ENCODE measurements around the gene TRIP12.
"Not testable (repeated sequence)": the region's sequence is repeated elsewhere in the genome, so short reads cannot be mapped to it uniquely, and the experiment has no call there.

The TRIP12 gene

GRCh38 chr2:229768235-229768634 is 153.6 kb downstream of the TRIP12 start:
- no peak for DNase-seq (ENCODE audit: low spot score)

DNA sequence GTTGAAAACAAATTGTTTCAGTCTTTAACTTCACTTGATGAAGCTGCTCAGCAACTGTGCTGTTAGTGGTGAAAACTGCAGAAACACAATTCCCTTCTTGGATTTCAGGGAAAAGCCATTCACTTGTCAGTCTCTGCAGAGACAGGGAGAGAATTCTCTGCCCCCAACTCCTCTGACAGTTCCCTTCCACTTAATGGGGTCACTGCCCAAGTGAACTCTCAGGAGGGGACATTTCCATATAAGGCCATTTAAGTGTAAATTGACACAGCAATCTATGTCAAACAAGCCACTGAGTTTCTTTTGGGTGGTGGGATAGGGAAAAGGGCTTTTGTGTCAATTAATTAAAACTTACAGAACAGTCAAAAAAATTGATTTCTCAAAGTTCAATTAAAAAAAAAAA is 156.1 kb downstream of the TRIP12 start:
- peak; percentile 34 for DNase-seq (ENCODE audit: low spot score)

DNA sequence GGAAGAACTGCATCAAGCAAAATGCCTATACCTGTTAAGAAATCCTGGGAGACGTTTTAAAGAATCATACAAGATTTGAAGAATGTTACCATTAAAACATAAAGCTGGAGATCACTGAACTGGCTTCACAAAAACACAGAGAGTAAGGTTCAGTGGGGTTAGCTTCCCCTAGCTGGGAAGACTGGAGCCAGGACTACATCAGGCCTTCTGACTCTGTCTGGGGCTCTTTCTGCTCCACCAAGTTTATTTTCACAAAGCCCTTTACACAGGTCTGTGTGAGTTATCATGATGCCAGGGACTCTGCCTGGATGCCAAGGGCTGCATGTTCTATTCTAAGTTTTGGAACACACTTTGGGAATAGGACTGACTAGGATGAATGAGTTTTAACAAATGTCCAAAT is 160.1 kb downstream of the TRIP12 start:
- no peak for DNase-seq (ENCODE audit: low spot score)

- not testable (repeated sequence) for DNase-seq (ENCODE audit: low spot score)
Measured at GRCh38 chr2:229757462-229757861, 164.3 kb downstream of the TRIP12 start.

DNA sequence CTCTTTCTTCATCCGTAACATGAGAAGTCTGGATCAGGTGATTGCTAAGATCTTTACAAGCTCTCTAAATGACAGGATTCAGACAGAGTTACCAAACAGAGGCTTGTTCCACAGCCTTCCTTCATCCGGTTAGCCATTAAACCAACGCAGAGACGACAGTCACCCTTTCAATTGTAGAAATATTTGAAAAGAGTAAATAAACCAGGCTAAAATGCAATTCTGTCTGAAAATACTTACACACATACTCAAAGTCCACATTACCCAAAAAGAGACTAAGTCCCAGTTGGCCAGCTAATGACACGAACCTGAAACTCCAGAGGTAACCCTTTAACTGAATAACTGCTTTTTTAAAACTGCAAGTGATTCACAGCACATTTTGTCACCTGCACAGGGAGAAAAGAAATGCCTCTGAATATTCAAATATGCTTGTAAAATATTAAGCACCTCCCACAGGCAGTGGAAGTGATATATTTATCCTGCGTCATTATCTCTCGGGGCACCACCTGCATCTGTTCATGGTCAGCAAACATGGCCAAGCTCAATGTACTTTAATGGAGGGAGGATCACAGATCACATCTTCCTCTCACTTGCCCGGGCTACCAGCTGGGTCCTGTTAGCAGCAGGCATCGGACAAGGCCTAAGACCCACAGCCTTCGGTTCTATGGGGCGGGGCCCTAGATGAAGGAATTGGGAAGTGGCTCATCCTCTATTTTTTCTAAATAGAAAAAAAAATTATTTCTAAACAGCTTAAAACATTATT is 168.7 kb downstream of the TRIP12 start:
- no peak for DNase-seq (ENCODE audit: low spot score)

- DNase-seq (ENCODE audit: low spot score) = no peak
Measured at GRCh38 chr2:229749779-229750178, 172.0 kb downstream of the TRIP12 start.

GRCh38 chr2:229748950-229749349 is 172.9 kb downstream of the TRIP12 start:
- peak; percentile 22 for DNase-seq (ENCODE audit: low spot score)

DNA sequence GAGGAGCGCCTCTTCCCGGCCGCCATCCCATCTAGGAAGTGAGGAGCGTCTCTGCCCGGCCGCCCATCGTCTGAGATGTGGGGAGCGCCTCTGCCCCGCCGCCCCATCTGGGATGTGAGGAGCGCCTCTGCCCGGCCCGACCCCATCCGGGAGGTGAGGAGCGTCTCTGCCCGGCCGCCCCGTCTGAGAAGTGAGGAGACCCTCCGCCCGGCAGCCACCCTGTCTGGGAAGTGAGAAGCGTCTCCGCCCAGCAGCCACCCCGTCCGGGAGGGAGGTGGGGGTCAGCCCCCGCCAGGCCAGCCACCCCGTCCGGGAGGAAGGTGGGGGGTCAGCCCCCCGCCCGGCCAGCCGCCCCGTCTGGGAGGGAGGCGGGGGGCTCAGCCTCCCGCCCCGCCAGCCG is 179.1 kb downstream of the TRIP12 start:
- DNase-seq (ENCODE audit: low spot score) = not testable (repeated sequence)

DNA sequence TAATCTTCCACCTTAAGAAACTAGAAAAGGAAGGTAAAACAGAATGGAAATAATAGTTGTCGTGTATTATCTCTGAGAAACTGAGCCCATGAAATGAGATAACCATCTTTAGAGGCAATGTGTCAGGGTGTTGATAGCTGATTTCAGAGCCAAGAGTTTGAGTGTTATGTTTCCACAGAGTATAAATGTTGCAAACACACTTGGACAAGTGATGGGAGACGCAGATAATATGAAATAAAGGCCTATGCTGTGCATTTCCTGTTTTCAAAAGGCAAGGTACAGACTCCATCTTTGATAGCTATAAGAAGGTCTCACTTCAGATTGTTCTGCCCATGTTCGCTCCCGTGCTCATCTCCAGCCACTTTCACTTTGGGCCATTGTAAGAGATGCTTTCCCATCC is 181.5 kb downstream of the TRIP12 start:
- DNase-seq (ENCODE audit: low spot score) = no peak

DNA sequence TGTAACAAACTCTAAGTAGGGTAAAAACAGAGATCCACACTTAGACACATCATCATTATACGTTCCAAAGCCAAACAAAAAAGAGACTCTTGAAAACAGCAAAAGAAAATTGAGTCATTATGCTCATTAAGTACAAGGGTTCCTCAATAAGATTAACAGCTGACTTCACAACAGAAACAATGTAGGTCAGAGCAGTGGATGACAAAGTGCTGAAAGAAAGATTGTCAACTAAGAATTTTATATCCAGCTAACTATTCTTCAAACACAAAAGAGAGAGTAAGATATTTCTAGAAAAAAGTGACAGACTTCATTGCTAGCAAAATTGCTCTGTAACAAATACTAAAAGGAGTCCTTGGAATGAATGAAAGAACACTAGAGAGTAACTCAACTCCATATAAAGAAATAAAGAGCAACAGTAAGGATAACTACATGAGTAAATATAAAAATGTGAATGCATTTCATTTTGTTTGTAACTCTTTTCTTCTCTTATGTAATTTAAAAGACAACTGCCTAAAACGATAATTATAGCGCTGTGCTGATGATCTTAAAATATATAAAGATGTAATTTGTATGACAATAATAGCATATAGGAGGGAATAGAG is 183.7 kb downstream of the TRIP12 start:
- DNase-seq (ENCODE audit: low spot score) = no peak

DNA sequence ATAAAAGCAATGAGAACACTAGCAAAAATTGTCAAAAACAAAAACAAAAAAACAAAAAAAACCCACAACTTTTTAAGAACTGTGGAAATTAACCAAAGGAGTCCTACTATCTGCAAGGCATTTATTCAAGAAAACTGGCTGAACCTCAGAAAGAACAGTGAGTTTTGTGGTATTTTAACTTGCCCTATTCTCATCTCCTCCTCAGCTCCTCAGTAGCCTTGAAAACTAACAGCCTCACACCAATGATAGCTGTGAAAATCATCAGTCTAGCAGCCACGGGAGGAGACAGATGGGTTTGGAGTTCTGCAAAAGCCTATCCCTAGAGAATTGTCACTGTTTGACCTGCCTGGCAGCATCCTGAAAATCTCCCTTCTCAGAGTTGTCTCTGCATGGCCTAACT is 187.4 kb downstream of the TRIP12 start:
- DNase-seq (ENCODE audit: low spot score) = no peak

DNA sequence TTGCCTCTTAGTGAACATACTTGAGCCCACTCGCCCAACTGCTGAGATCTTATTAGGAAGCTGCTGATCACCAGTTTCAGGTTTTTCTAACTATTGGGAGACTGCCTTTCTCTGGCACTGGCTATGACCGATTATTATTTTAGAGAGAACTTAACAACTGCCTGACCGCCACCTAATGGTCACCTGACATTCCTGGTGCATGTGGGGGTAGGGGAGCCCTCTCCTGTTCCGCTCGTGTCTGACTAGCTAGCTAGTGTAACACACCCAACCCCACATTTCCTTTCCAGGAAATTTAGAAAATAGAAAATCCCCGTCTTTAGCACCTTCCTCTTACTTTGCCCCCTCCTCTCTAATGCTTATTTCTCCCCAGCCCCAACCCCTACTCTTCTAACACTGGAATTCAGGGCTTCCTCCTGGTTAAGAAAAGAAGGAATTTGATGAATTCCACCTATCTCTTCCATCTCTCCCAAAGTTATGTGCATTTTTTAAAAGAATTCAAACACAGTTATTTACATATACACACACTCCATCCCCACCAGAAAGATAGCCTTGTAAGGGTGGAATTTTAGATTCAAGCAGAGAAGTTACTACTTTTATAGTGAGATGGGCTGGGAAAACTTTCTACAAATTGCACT is 188.1 kb downstream of the TRIP12 start:
- DNase-seq (ENCODE audit: low spot score) = no peak

DNA sequence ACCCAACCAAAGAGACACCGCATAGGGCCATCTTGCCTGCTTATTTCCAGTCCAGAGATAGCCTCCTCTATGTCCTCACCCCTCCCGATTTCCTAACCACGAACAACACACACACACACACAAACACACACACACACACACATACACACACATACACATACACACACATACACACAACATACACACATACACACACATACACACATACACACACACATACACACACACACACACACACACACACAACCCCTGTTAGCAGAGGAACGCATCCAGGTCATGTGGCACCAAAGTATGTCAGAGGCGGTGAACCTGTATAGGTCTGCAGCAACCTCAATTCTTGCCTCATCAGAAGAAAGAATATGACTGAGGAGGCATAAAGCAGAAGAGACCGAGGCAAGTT is 188.9 kb downstream of the TRIP12 start:
- no peak for DNase-seq (ENCODE audit: low spot score)

DNA sequence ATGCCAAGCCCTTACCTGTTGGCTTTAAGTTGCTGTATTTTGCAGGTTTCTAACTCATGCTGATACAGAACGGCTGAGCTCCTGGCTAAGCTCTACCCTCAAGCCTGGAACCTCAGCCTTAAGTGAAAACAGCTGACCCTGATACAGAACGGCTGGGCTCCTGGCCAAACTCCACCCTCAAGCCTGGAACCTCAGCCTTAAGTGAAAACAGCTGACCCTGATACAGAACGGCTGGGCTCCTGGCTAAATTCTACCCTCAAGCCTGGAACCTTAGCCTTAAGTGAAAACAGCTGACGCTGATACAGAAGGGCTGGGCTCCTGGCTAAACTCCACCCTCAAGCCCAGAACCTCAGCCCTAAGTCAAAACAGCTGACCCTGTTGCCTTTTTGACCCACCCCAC is 189.9 kb downstream of the TRIP12 start:
- no peak for DNase-seq (ENCODE audit: low spot score)

DNA sequence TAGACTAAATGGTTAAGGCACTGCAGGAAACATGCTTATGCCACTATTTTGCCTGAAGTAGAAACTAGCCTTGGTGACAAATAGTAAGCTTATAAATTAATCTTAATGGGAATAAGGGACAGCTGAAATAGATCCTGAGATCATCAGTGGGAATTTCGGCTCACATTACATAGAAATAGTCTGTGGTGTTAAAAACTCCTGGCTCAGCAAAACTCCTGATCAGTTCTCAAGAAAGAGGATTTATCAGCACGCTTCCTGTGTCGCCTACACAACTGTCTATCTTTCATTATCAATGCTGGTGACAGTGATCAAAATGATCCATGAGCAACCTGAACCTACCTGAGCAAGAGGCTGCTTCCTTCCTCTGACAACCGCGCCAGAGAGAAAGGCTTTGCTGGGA is 190.4 kb downstream of the TRIP12 start:
- DNase-seq (ENCODE audit: low spot score) = no peak

DNA sequence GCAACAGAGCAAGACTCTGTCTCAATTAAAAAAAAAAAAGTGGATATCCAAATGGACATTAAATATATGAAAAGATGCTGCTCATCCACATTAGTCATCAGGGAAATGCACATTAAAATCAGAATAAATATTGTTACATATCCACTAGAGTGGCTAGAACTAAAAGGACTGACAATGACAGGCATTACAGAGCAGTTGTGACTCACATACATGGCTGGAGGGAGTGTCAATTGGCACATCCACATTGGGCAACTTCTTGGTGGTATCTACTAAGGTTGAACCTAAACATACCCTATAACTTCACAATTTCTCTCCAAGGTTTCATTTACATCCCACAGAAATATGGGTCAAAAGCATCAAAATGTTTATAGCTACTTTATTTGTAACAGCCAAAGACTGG is 193.4 kb downstream of the TRIP12 start:
- no peak for DNase-seq (ENCODE audit: low spot score)

DNA sequence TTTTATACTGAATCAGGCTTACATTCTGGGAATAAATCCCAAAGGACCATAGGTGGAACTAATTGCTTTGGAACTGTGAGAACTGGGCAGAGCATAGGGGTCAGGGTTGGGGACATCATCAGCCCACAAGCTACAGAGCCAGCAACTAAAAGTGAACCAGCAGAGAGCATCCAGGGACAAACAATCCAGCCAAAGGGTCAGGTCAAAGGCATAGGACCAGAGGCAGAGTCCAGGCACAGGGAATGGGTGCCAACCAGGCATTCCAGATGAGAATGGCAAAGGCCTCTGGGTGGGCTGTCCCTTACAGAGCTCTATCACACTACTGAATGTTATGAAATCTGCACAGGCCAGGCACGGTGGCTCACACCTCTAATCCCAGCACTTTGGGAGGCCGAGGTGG is 195.2 kb downstream of the TRIP12 start:
- DNase-seq (ENCODE audit: low spot score) = no peak

DNA sequence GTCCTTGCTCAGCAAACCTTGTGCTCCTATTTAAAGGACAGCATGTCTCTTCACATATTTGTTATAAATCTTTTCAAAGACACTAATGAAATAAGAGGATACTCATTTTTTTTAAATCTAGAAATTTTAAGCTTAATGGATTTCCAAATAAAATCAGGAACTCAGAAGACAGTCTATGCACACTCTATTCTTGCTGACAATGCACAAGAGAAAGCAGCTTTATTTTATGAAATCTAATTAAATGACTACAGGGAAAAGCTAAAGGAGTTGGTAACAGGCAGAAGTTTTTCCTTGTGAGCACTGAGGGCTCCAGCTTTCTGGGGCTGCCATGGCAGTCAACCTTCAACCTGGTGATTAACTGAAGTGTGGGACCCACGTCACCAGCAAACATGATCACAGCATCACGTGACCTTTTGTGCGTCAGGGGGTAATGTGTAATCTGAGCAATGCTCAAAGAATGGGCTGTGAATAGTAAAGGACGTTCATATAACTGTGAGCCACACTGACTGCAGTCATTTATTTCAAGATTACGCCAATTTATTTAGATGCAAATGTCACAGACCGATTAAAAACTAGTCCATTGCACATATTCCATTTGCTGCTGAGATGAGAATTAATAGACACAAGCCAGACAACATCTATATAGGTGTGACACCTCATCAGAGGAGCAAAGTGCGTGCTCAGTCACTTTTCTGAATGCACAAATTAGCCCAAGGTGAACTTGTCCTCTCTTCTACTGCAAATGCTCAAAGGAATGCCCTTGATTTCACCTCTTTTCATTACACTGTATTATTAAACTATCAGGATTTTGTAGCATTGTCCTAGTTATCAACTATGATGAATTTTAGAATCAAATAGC is 195.9 kb downstream of the TRIP12 start:
- no peak for DNase-seq (ENCODE audit: low spot score)

DNA sequence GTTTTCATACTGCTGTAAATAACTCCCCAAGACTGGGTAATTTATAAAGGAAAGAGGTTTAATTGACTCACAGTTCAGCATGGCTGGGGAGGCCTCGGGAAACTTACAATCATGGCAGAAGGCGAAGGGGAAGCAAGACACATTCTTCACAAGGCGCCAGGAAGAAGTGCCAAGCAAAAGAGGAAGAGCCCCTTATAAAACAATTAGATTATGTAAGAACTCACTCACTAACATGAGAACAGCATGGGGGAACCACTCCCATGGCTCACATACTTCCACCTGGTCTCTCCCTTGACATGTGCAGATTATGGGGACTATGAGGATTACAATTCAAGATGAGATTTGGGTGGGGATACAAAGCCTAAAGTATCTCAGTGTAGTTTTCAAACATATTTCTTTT is 198.6 kb downstream of the TRIP12 start:
- DNase-seq (ENCODE audit: low spot score) = not testable (repeated sequence)

- no peak for DNase-seq (ENCODE audit: low spot score)
Measured at GRCh38 chr2:229719926-229720647, 201.7 kb downstream of the TRIP12 start.

- DNase-seq (ENCODE audit: low spot score) = no peak
Measured at GRCh38 chr2:229718057-229718456, 203.8 kb downstream of the TRIP12 start.

Data from iPS-NIHi11 (cell line).